SK-MEL-5 (cell line): ENCODE data around the gene KDM4C. TPM values are rescaled to one million over a fixed set of nuclear protein-coding genes. Genes with fewer than 3 reads are reported as not detected.

Experiments used
- DNase-seq: peaks from one replicate; pipeline ENCODE4 v3.0.0-alpha.2; 2016; ENCODE audit warnings: low read depth, low spot score
- in situ Hi-C: cut with HindIII; loops from 2 replicates; pipeline ENCODE4 v1.10.0; 2016; ENCODE audit warnings: low sequenced_read_pairs, high pct_unique_total_duplicates, low pct_unique_long_range_greater_than_20kb
- total RNA-seq: library from RNA; depleted of rRNA; stranded (reverse); fragments of >200 nt; shearing (Covaris generic); gene quantifications from 2 replicates; pipeline ENCODE4 v1.2.3, GENCODE V29; 2014

The KDM4C gene
- total RNA-seq, 1 experiment from 2014 or later: 13.3 TPM

GRCh38 chr9:6907772-6908381, 150.1 kb downstream of the KDM4C start:
- in situ Hi-C loops: no loop called here
- peak; percentile 48 for DNase-seq

GRCh38 chr9:6909181-6909580, 151.4 kb downstream of the KDM4C start:
- no peak for DNase-seq
- in situ Hi-C loops: no loop called here

GRCh38 chr9:6910032-6910431, 152.3 kb downstream of the KDM4C start:
- in situ Hi-C loops: no loop called here
- DNase-seq: peak; percentile 44

- in situ Hi-C loops: no loop called here
- DNase-seq: no peak
Measured at GRCh38 chr9:6910497-6910896, 152.7 kb downstream of the KDM4C start.

GRCh38 chr9:6911901-6912638, 154.3 kb downstream of the KDM4C start:
- in situ Hi-C loops: no loop called here
- peak; percentile 43 for DNase-seq

- DNase-seq: no peak
- in situ Hi-C loops: no loop called here
Measured at GRCh38 chr9:6915635-6916034, 157.9 kb downstream of the KDM4C start.

- in situ Hi-C loops: no loop called here
- DNase-seq: no peak
Measured at GRCh38 chr9:6917162-6917561, 159.4 kb downstream of the KDM4C start.

- in situ Hi-C loops: no loop called here
- no peak for DNase-seq
Measured at GRCh38 chr9:6920041-6920440, 162.3 kb downstream of the KDM4C start.

GRCh38 chr9:6921315-6921714, 163.5 kb downstream of the KDM4C start:
- no peak for DNase-seq
- in situ Hi-C loops: no loop called here

GRCh38 chr9:6922124-6922676, 164.4 kb downstream of the KDM4C start:
- in situ Hi-C loops: no loop called here
- DNase-seq: no peak

GRCh38 chr9:6922680-6923079, 164.9 kb downstream of the KDM4C start:
- in situ Hi-C loops: no loop called here

GRCh38 chr9:6923086-6923485, 165.3 kb downstream of the KDM4C start:
- DNase-seq: no peak
- in situ Hi-C loops: no loop called here

More at GRCh38 chr9:6922680-6923079, 164.9 kb downstream of the KDM4C start:
- no peak for DNase-seq

GRCh38 chr9:6924149-6924548, 166.4 kb downstream of the KDM4C start:
- in situ Hi-C loops: no loop called here
- no peak for DNase-seq

GRCh38 chr9:6924988-6925563, 167.3 kb downstream of the KDM4C start:
- in situ Hi-C loops: no loop called here
- no peak for DNase-seq

- no peak for DNase-seq
- in situ Hi-C loops: no loop called here
Measured at GRCh38 chr9:6925836-6926235, 168.1 kb downstream of the KDM4C start.

GRCh38 chr9:6926436-6926835, 168.7 kb downstream of the KDM4C start:
- no peak for DNase-seq
- in situ Hi-C loops: no loop called here

GRCh38 chr9:6927838-6928237, 170.1 kb downstream of the KDM4C start:
- DNase-seq: no peak
- in situ Hi-C loops: no loop called here

- in situ Hi-C loops: no loop called here
Measured at GRCh38 chr9:6928863-6929262, 171.1 kb downstream of the KDM4C start.

More at GRCh38 chr9:6928863-6929262, 171.1 kb downstream of the KDM4C start:
- no peak for DNase-seq
